SKM-1 treated with dmso at 0.1 percent for 144 hours (cell line): Measurements from ENCODE around the gene P2RX3.

ENCODE experiments used
- DNase-seq: peaks from one replicate; lab custom pipeline; 2025; ENCODE audit not compliant: unreplicated experiment; lab: John Stamatoyannopoulos, UW

The P2RX3 gene

DNA sequence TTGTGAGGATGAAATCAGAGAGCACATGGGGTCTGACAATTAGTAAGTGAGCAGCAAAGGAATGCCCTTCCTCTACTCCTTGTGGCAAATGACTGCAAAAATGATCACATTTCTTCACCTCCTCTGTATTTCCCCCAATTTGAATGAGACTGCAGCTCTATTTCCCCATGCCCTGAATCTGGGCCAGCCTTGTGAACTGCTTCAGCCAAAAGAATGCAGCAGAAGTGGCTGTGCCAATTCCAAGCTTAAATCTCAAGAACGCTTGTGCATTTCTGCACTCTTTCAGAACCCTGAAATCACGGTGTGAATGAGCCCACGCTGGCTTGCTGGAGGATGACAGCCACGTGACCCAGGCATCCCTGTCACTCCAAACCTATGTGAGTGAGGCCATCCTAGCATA lies 78.9 kb downstream of the P2RX3 start:
- no peak for DNase-seq

DNA sequence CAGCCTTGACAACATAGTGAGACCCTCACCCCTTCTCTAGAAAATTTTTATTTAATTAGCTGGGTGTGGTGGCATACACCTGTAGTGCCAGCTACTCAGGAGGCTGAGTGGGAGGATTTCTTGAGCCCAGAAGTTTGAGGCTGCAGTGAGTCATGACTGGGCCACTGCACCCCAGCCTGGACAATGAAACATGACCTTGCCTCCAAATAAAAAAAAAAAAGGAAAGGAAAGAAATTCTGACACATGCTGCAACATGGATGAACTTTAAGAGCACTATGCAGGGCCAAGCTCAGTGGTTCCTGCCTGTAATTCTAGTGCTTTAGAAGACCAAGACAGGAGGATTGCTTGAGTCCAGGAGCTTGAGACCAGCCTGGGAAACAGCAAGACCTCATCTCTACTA lies 80.0 kb downstream of the P2RX3 start:
- no peak for DNase-seq

DNA sequence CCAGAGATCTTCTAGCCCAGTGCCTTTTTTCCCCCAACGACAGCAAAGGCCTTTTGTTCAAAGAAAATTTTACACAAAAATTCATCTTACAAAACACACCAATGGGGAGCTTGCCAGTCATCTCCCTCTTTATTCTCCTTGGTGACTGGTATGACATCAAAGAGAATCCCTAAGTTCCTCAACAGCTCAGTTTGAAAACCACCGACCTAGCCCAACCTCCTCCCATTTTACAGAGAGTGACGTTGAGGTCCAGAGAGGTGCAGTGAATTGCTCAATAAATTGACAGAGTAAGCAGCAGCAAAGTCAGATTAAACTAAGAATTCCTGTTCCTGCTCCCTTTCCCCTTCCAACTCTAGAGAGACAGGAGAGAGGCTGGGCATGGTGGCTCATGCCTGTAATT lies 81.0 kb downstream of the P2RX3 start:
- DNase-seq: no peak

DNA sequence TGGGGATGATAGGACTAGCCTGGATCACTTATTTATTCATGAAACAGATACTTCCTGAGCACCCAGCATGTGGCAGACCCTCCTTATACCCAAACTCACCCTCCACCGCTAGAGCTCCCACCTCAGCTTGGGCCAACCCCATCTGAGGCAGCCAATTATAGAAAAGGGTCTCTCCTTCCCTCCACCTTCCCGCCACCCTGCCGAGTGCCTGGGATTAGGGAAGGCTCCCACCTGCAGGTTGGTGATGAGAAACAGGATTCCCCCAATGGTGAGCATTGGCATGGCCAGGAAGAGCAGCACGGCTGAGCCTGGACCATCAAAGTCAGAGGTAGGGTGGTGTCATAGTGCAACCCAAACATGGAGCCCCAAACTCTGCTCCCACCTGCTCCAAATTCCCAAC lies 82.9 kb downstream of the P2RX3 start:
- no peak for DNase-seq

DNA sequence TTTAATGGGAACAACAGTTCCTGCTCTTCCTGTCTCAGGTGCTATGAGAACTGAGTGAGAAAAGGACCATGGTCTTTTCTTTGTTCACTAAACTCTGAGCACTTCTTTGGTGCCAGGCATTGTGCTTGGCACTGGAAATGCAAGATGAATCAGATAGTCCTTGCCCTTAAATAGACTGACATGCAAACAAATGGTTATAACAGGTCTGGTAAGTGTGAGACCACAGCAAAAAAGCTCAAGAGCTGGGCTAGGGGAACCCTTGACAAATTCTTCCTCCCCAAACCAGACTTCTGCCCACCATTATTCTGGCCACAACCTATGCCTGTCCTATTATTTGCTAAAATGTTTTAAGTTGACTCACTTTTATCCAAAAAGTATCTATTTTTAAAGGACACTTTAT lies 83.7 kb downstream of the P2RX3 start:
- no peak for DNase-seq
